ENCODE measurements around the gene TRAK1.
A peak's percentile ranks its signal among the peaks of the same experiment; 100 is the strongest.

The TRAK1 gene

GRCh38 chr3:42051384-42052131, 39.6 kb upstream of the TRAK1 start:
- no peak for TF ChIP-seq CTCF (conservative IDR thresholded peaks at IDR 0.05; ENCODE audit: low read length)
- H3K4me3 ChIP-seq (ENCODE audit: low read length): no peak overlapping the region
- peak; percentile 28 for DNase-seq (ENCODE audit: low read depth)

GRCh38 chr3:42052132-42052483, 39.0 kb upstream of the TRAK1 start:
- no peak for TF ChIP-seq CTCF (conservative IDR thresholded peaks at IDR 0.05; ENCODE audit: low read length)
- no peak for DNase-seq (ENCODE audit: low read depth)
- no peak overlapping the region for H3K4me3 ChIP-seq (ENCODE audit: low read length)

GRCh38 chr3:42052484-42053351, 38.4 kb upstream of the TRAK1 start:
- DNase-seq (ENCODE audit: low read depth): peak; percentile 85
- TF ChIP-seq CTCF (conservative IDR thresholded peaks at IDR 0.05; ENCODE audit: low read length): no peak
- H3K4me3 ChIP-seq (ENCODE audit: low read length): no peak overlapping the region

- H3K4me3 ChIP-seq (ENCODE audit: low read length): no peak overlapping the region
- no peak for TF ChIP-seq CTCF (conservative IDR thresholded peaks at IDR 0.05; ENCODE audit: low read length)
- DNase-seq (ENCODE audit: low read depth): no peak
Measured at GRCh38 chr3:42053476-42053875, 37.7 kb upstream of the TRAK1 start.

- peak; percentile 97 for DNase-seq (ENCODE audit: low read depth)
- H3K4me3 ChIP-seq (ENCODE audit: low read length): no peak overlapping the region
- no peak for TF ChIP-seq CTCF (conservative IDR thresholded peaks at IDR 0.05; ENCODE audit: low read length)
Measured at GRCh38 chr3:42055291-42055690, 35.9 kb upstream of the TRAK1 start.

- no peak overlapping the region for H3K4me3 ChIP-seq (ENCODE audit: low read length)
- no peak for DNase-seq (ENCODE audit: low read depth)
- TF ChIP-seq CTCF (conservative IDR thresholded peaks at IDR 0.05; ENCODE audit: low read length): no peak
Measured at GRCh38 chr3:42056840-42057239, 34.3 kb upstream of the TRAK1 start.

Data from AG10803 (cell line).